ENCODE data around the gene GLOD4.

DNA sequence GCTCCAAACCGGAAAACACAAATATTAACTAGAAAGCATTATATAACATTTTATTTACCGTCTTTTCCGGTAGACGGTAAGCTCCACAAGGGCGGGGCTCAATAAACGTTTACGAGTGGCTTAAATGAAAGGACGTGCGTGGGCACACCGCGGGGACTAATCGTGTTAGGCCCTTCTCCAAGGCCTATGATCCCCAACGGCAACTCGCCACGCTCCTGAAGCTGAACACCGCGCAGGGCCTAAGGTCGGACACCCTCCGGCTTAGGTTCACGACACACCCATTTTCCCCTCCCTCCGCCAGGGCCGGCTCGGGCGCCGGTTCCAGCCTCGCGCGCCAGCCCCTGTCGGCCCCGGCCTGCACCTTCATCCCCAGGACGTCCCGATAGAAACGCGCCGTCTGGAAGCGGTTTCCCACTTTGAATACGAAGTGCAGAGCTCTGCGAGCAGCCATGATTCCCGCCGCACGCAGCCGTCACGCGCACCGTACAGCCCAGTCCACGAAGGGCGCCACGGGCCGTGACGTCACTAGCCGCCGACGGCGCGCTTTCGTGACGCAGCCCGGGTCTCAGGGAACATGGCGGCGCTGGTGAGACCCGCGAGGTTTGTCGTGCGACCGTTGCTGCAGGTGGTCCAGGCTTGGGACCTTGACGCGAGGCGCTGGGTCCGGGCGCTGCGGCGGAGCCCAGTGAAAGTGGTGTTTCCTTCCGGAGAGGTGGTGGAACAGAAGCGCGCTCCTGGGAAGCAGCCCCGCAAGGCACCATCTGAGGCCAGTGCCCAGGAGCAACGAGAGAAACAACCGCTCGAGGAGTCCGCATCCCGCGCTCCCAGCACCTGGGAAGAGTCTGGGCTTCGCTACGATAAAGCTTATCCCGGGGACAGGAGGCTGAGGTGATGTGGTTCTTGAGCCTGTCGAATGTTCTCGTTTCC lies at the start of gene GLOD4, which contains the start of gene MRM3:
- TF ChIP-seq CTCF (IDR thresholded peaks at IDR 0.05; ENCODE audit: poor library complexity) (no peak), EZH2 (IDR thresholded peaks at IDR 0.05; ENCODE audit: borderline replicate concordance) (no peak), EZH2phosphoT487 (IDR thresholded peaks at IDR 0.05; ENCODE audit: low read depth, severe bottlenecking, unreplicated experiment) (no peak)
